ENCODE data around the gene SGSM1. TPM values are rescaled to one million over a fixed set of nuclear protein-coding genes. Genes with fewer than 3 reads are reported as not detected.

Gene SGSM1
- total RNA-seq, 1 donor from 2014 or later, result 0.09 TPM

GRCh38 chr22:24945430-24945829, 139.4 kb downstream of the SGSM1 start:
- Mint-ChIP-seq H3K36me3 (ENCODE audit: low read depth) (no peaks in the 10 kb centered on the region), H3K9me3 (no peaks in the 10 kb centered on the region), H3K27me3 (peaks cover 38% of the 10 kb centered on the region), H3K4me3 (no peak overlapping the region), H3K4me1 (no peaks in the 10 kb centered on the region), H3K27ac (no peak overlapping the region)
- intact Hi-C loops (cut with micrococcal nuclease), result no loop called here
- DNase-seq (no peak), ATAC-seq (ENCODE audit: low read depth) (no peak)
- no peak for TF ChIP-seq CTCF (IDR thresholded peaks at IDR 0.05)
- ChIA-PET CTCF (no interaction called here), POLR2A (no interaction called here)

GRCh38 chr22:24947383-24947782, 141.4 kb downstream of the SGSM1 start:
- ChIA-PET CTCF (no interaction called here), POLR2A (no interaction called here)
- Mint-ChIP-seq H3K27me3 (peaks cover 54% of the 10 kb centered on the region), H3K27ac (no peak overlapping the region), H3K4me1 (peaks cover 7% of the 10 kb centered on the region), H3K9me3 (no peaks in the 10 kb centered on the region), H3K36me3 (ENCODE audit: low read depth) (no peaks in the 10 kb centered on the region), H3K4me3 (no peak overlapping the region)
- TF ChIP-seq CTCF (IDR thresholded peaks at IDR 0.05), result no peak
- DNase-seq (no peak), ATAC-seq (ENCODE audit: low read depth) (no peak)
- intact Hi-C loops (cut with micrococcal nuclease), result no loop called here

DNA sequence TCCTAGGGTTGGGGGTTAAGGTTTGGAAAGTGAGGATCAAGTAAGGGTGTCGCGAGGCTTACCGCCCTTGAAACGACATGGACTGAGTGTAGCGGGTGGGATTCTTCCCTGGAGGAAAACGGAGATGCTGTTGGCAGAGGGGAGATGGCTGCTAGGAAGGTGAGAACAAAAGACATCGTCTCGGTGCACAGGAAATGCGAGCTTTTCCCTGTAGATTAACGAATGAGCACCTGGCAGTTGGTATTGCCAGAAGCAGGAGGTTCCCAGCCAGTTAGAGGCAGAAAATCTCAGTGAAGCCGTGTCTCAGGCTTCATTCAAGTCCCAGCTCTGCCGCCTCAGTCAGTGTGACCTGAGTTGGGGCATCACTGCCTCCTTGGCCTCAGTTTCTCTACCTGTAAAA, 141.9 kb downstream of the SGSM1 start:
- TF ChIP-seq CTCF (IDR thresholded peaks at IDR 0.05), result no peak
- ChIA-PET CTCF (no interaction called here), POLR2A (no interaction called here)
- ATAC-seq (ENCODE audit: low read depth) (no peak), DNase-seq (no peak)
- intact Hi-C loops (cut with micrococcal nuclease), result no loop called here
- H3K9me3 Mint-ChIP-seq, result no peaks in the 10 kb centered on the region
- H3K27me3 Mint-ChIP-seq, result peaks cover 54% of the 10 kb centered on the region
- H3K4me1 Mint-ChIP-seq, result peaks cover 7% of the 10 kb centered on the region
- no peak overlapping the region for H3K4me3 Mint-ChIP-seq
- H3K36me3 Mint-ChIP-seq (ENCODE audit: low read depth), result no peaks in the 10 kb centered on the region
- H3K27ac Mint-ChIP-seq, result no peak overlapping the region

DNA sequence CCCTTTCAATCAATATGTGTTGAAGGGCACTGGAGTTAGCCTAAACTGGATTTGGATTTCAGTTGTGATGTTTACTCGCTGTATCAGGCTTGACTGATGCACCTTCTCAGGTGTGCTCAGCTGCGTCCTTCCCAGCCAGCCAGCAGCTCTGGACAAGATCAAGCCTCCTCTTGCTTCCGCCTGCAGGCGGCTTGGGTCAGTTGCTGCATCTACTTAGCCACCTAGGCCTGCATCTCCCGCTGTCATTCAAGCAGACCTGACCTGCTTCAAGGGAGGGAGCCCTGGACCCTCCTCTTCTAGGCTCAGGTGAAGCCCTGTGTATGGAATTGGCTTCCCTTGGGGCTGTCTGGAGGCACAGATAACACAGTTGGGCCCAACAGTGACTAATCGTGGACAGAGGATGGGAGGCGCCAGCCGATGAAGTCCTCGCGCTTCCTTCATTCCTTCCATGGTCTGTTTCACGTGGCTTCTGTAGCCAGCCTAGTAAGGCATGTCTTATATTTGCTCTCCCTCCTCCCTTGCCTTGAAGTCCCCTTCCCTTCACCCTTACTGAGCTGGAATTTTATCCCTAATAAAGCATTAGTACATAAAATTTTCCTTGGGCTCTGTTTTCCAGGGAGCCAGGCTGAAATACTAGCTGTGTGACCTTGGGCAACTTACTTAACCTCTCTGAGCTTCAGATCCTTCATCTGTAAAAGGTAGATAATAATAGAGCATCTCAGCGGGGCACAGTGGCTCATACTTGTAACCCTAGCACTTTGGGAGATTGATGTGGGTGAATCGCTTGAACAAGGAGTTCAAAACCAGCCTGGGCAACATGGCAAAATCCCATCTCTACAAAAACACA, 142.6 kb downstream of the SGSM1 start:
- Mint-ChIP-seq H3K4me1 (peaks cover 10% of the 10 kb centered on the region), H3K36me3 (ENCODE audit: low read depth) (no peaks in the 10 kb centered on the region), H3K27me3 (peaks cover 58% of the 10 kb centered on the region), H3K4me3 (no peak overlapping the region), H3K9me3 (no peaks in the 10 kb centered on the region), H3K27ac (no peak overlapping the region)
- ChIA-PET POLR2A (no interaction called here), CTCF (no interaction called here)
- intact Hi-C loops (cut with micrococcal nuclease), result no loop called here
- ATAC-seq (ENCODE audit: low read depth) (no peak), DNase-seq (no peak)
- no peak for TF ChIP-seq CTCF (IDR thresholded peaks at IDR 0.05)

DNA sequence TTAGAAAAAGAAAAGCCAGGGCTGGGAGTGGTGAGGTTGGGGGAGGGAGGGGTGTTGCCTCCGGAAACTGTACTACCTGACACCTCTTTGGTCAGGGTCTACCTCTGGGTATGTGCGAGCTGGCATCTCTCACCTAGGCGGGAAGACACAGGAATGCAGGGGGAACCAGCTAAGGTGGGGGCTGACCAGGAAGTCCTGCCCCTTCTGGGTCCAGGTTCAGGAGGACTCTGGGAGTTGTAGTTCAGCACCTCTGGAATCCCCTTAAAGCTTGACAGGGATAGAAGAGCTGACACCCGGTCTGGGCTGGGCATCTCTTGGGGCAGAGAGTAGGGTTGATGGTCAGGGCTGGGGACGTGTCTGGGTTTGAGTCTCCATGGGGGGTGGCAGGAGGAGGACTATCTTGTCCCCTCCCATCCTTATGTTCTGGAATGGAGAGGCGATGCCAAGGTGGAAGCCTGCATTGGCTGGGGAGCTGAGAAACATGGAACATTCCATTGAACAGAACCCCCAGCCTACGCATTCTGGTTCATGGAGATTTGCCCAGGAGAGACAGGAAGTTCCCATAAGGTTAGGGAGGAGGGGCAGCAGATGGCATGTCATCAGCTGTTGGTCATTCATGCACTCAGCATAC, 144.4 kb downstream of the SGSM1 start:
- no peak for TF ChIP-seq CTCF (IDR thresholded peaks at IDR 0.05)
- no peaks in the 10 kb centered on the region for H3K9me3 Mint-ChIP-seq
- CTCF ChIA-PET, result no interaction called here
- ATAC-seq (ENCODE audit: low read depth) (no peak), DNase-seq (no peak)
- H3K4me3 Mint-ChIP-seq, result no peak overlapping the region
- H3K27me3 Mint-ChIP-seq, result peaks cover 66% of the 10 kb centered on the region
- no peaks in the 10 kb centered on the region for H3K36me3 Mint-ChIP-seq (ENCODE audit: low read depth)
- POLR2A ChIA-PET, result interaction anchor here (0.6 kb wide), 1 partner anchor 18 kb away, joined by 7 read pairs; no protein-coding TSS in a partner anchor
- no peak overlapping the region for H3K27ac Mint-ChIP-seq
- intact Hi-C loops (cut with micrococcal nuclease), result no loop called here
- H3K4me1 Mint-ChIP-seq, result peaks cover 14% of the 10 kb centered on the region

Measured in activated B cell treated with CpG ODN at 0.5 μM for 24 hours (primary cell).